ENCODE measurements around the gene ZFYVE9. TPM values are rescaled to one million over a fixed set of nuclear protein-coding genes. Genes with fewer than 3 reads are reported as not detected.

Gene ZFYVE9
- total RNA-seq, 6 experiments from 2014 or later = 15.4 to 18.9 (median 17.4) TPM

- Mint-ChIP-seq H3K27ac (no peak overlapping the region), H3K27me3 (ENCODE audit: insufficient read depth) (no peaks in the 10 kb centered on the region; the same call in 1 of the 2 replicates), H3K4me3 (no peak overlapping the region), H3K9me3 (no peaks in the 10 kb centered on the region), H3K36me3 (ENCODE audit: low read depth) (no peaks in the 10 kb centered on the region), H3K4me1 (ENCODE audit: low read depth) (no peaks in the 10 kb centered on the region)
- TF ChIP-seq CTCF (IDR thresholded peaks at IDR 0.05) = no peak
- no peak for DNase-seq
Measured at GRCh38 chr1:52111492-52111891, 30.4 kb upstream of the ZFYVE9 start.

GRCh38 chr1:52112489-52112888 is 29.4 kb upstream of the ZFYVE9 start:
- Mint-ChIP-seq H3K27ac (no peak overlapping the region), H3K9me3 (no peaks in the 10 kb centered on the region), H3K4me1 (ENCODE audit: low read depth) (no peaks in the 10 kb centered on the region), H3K4me3 (no peak overlapping the region), H3K36me3 (ENCODE audit: low read depth) (no peaks in the 10 kb centered on the region), H3K27me3 (ENCODE audit: insufficient read depth) (peaks cover 1% of the 10 kb centered on the region; the same call in 1 of the 2 replicates)
- TF ChIP-seq CTCF (IDR thresholded peaks at IDR 0.05) = no peak
- DNase-seq = no peak

GRCh38 chr1:52119301-52120079 is 22.4 kb upstream of the ZFYVE9 start:
- H3K9me3 Mint-ChIP-seq = no peaks in the 10 kb centered on the region
- TF ChIP-seq CTCF (IDR thresholded peaks at IDR 0.05) = no peak
- no peak overlapping the region for H3K27ac Mint-ChIP-seq
- no peaks in the 10 kb centered on the region for H3K4me1 Mint-ChIP-seq (ENCODE audit: low read depth)
- no peak for DNase-seq
- peaks cover 9% of the 10 kb centered on the region for H3K27me3 Mint-ChIP-seq (ENCODE audit: insufficient read depth)
- no peaks in the 10 kb centered on the region for H3K36me3 Mint-ChIP-seq (ENCODE audit: low read depth)
- H3K4me3 Mint-ChIP-seq = no peak overlapping the region

- peaks cover 9% of the 10 kb centered on the region for H3K27me3 Mint-ChIP-seq (ENCODE audit: insufficient read depth)
- no peak overlapping the region for H3K4me3 Mint-ChIP-seq
- no peak for DNase-seq
- H3K9me3 Mint-ChIP-seq = no peaks in the 10 kb centered on the region
- H3K36me3 Mint-ChIP-seq (ENCODE audit: low read depth) = no peaks in the 10 kb centered on the region
- no peaks in the 10 kb centered on the region for H3K4me1 Mint-ChIP-seq (ENCODE audit: low read depth)
- no peak overlapping the region for H3K27ac Mint-ChIP-seq
- TF ChIP-seq CTCF (IDR thresholded peaks at IDR 0.05) = no peak
Measured at GRCh38 chr1:52122384-52122783, 19.5 kb upstream of the ZFYVE9 start.

GRCh38 chr1:52123622-52124021 is 18.3 kb upstream of the ZFYVE9 start:
- Mint-ChIP-seq H3K36me3 (ENCODE audit: low read depth) (no peaks in the 10 kb centered on the region), H3K27me3 (ENCODE audit: insufficient read depth) (peaks cover 7% of the 10 kb centered on the region), H3K27ac (no peak overlapping the region), H3K4me3 (no peak overlapping the region), H3K9me3 (no peaks in the 10 kb centered on the region), H3K4me1 (ENCODE audit: low read depth) (no peaks in the 10 kb centered on the region)
- no peak for TF ChIP-seq CTCF (IDR thresholded peaks at IDR 0.05)
- DNase-seq = no peak
